ENCODE data around the gene BOLL.
A peak's percentile ranks its signal among the peaks of the same experiment; 100 is the strongest.

Gene BOLL

DNA sequence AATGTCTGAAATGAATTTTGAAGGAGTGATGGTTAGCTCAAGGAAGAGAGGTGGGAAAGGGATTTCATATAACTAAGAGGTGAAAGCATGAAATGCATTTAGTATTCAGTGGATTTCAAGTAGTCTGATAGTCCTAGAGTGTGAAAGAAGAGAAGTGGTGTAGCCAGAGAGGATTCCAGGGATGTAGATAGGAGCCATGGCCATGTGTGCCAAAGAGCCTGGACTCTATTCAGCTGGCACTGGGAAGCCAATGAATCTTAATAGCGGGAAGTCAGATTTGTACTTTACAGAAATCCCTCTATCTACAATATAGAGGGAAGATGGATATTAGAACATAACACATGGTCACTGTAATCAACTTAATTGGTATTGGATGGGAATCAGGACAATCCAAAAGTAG is 8.3 kb upstream of the BOLL start:
- H3K27ac ChIP-seq: no peak overlapping the region
- TF ChIP-seq, protein P1, sequence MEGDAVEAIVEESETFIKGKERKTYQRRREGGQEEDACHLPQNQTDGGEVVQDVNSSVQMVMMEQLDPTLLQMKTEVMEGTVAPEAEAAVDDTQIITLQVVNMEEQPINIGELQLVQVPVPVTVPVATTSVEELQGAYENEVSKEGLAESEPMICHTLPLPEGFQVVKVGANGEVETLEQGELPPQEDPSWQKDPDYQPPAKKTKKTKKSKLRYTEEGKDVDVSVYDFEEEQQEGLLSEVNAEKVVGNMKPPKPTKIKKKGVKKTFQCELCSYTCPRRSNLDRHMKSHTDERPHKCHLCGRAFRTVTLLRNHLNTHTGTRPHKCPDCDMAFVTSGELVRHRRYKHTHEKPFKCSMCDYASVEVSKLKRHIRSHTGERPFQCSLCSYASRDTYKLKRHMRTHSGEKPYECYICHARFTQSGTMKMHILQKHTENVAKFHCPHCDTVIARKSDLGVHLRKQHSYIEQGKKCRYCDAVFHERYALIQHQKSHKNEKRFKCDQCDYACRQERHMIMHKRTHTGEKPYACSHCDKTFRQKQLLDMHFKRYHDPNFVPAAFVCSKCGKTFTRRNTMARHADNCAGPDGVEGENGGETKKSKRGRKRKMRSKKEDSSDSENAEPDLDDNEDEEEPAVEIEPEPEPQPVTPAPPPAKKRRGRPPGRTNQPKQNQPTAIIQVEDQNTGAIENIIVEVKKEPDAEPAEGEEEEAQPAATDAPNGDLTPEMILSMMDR (IDR thresholded peaks at IDR 0.05): no peak
- H3K4me3 ChIP-seq: no peak overlapping the region
- DNase-seq (ENCODE audit: low spot score): no peak

DNA sequence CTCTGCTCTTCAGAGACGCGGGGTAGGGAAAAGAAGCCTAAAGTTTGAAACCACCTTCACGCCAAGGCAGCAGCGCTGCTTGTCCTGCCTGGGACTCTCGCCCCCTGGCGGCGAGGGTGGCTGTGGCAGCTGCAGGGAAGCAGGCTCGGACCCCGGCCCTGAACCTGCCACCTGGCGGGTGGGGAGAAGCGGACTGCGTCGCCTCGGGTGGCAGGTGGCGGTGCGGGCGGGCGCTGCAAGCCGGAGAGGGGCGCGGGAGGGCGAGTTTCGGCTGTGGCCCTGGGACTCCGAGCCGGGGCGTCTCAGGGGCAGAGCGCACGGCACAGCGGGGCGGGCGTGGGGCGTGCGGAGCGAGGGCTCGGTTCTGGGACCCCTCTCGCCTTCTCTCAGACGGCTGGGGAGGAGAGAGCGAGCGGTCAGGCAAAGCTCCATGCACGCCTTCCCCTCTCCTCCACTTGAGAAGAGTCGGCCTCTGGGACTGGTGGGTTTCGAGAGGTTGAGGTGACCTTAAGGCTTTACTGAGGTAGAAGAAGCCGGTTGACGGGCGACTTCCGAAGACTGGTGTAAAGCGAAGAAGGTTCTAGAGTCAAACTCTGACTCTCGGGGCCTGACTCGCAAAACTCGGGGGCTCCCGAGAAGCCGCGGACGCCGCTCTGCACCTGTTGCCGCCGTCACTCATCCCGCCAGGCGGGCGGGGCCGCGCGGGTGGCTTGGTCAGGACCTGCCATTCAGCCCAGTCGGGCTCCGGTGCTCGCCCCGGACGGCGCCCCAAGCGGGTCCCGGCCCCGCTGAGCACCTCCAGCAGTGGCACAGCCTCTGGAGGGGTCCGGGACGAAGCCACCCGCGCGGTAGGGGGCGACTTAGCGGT is 1.1 kb upstream of the BOLL start:
- DNase-seq (ENCODE audit: low spot score): no peak
- H3K27ac ChIP-seq: no peak overlapping the region
- TF ChIP-seq, protein P1 (IDR thresholded peaks at IDR 0.05): peak; percentile 25
- peak overlapping the region; percentile 77 for H3K4me3 ChIP-seq

DNA sequence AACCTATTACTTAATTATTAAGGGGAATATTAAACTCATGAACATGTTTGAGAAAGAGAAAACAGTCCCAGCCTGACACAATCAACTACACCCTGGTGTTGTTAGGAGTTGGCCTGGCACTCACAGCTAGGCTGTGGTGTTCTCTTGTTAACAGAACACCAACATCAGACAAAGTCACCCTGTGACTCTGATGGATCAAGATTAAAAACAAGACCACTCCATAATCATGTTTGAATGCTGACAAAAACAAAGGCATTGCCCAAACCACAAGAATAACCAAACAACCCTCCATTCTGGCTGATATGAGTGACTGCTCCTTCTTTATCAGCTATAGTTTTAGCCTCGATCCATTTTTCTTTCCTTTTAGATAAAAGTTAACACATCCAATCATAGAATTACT is 3.0 kb downstream of the BOLL start:
- DNase-seq (ENCODE audit: low spot score): no peak
- Histone ChIP-seq H3K4me3 (no peak overlapping the region), H3K27ac (no peak overlapping the region)
- TF ChIP-seq, protein P1 (IDR thresholded peaks at IDR 0.05): no peak

DNA sequence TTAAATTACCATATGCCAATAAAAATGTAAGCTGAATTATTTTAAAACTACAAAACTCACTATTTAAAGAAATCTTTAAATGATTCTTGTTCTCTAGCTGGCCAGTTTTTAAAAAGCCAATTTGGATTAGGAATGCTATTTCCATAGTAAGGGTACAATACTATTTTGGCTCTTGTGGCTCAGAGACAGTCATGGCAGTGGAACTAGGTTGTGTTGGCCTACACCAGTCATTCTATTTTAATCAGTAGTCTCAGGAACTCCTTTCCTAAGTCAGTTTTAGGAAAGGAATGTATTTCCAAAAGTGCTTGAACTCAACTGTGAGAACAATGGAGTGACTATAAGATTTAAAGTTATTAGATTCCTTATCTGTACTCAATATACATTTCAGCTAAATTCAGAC is 5.9 kb downstream of the BOLL start:
- TF ChIP-seq, protein P1 (IDR thresholded peaks at IDR 0.05): no peak
- no peak for DNase-seq (ENCODE audit: low spot score)
- Histone ChIP-seq H3K4me3 (no peak overlapping the region), H3K27ac (no peak overlapping the region)

DNA sequence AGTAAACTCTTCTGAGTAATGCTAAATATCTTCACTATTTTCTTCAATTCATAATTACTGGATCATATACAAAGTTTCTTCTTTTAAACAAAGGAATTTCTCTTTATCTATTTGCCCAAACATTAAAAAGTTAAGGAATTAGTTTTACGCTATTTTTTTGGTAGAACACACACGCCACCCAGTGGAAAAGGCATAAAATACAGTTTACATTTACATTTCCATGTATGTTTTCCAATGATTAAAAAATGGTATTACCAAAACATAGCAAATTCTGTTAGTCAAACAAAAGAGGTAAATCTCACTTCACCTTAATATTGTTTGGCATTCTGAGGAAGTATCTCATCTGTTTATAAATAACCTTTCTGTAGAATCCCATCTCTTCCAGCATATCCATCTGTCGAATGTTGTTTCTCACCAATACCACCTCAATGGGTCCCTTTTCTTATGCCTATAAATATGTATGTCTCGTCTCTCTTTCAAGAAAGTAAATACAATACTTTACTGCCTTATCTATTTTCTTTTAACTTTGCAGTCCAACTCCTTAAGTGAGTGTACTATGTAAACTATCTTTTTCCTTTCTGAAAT is 7.2 kb downstream of the BOLL start:
- DNase-seq (ENCODE audit: low spot score): no peak
- TF ChIP-seq, protein P1 (IDR thresholded peaks at IDR 0.05): peak; percentile 31

DNA sequence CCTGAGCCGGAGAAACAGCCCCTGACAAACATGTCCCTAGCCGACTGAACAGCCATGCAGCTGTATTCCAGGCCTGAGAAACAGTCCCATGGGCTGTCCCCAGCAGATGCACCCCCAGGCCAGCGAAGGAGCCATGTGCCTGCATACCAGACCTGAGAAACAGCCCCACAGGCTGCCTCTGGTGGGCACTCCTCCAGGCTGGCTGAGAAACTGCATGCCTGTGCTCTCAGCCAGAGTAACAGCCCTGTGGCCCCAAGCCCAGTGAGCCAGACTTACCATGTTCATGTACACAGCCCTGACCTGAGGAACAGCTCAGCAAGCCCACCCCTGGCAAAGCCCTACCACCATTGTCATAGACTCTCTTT is 24.8 kb downstream of the BOLL start:
- TF ChIP-seq, protein P1 (IDR thresholded peaks at IDR 0.05): no peak
- no peak for DNase-seq (ENCODE audit: low spot score)

More for the DNA sequence above, 7.2 kb downstream of the BOLL start:
- Histone ChIP-seq H3K4me3 (no peak overlapping the region), H3K27ac (no peak overlapping the region)

More for the DNA sequence above, 24.8 kb downstream of the BOLL start:
- no peak overlapping the region for H3K27ac ChIP-seq
- no peak overlapping the region for H3K4me3 ChIP-seq

All from coronary artery (tissue), 2 donors.